Superior temporal gyrus (tissue), 1 donor: ENCODE measurements around the gene PPDPF.
"Not testable (repeated sequence)": the region's sequence is repeated elsewhere in the genome, so short reads cannot be mapped to it uniquely, and the experiment has no call there.

ENCODE experiments used
- DNase-seq: peaks from one replicate; pipeline ENCODE4 v3.0.0-alpha.2; 2016; ENCODE audit errors: extremely low spot score

The PPDPF gene

GRCh38 chr20:63500902-63501817 is 19.4 kb upstream of the PPDPF start:
- DNase-seq = no peak

GRCh38 chr20:63501818-63502670 is 18.5 kb upstream of the PPDPF start:
- DNase-seq = peak; percentile 73

DNA sequence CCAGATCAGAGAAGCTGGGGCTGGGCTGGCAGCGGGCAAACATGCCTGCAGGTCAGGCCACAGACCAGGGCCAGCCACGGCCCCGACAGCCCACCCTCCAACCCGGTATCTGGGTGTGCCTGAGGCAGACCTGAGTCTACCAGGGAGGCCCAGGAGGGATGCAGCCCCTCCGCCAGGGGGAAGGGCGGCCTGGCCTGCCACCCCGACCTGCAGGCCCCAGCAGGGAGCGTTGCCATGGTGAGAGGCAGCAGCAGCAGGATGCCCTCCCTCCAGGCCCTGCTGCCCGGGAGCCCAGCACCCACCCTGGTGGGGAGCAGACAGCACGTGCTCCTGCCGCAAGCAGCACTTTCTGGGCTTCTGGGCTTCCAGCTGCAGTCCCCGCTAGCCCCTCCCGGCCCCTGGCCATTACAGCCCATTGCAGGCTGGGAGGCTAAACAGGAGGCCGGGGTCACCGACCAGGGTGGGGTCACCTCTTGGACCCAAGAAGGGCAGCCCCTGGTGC is 17.8 kb upstream of the PPDPF start:
- DNase-seq = no peak

GRCh38 chr20:63503524-63503923 is 17.0 kb upstream of the PPDPF start:
- DNase-seq = no peak

GRCh38 chr20:63504642-63505041 is 15.9 kb upstream of the PPDPF start:
- no peak for DNase-seq

- no peak for DNase-seq
Measured at GRCh38 chr20:63505281-63505680, 15.3 kb upstream of the PPDPF start.

DNA sequence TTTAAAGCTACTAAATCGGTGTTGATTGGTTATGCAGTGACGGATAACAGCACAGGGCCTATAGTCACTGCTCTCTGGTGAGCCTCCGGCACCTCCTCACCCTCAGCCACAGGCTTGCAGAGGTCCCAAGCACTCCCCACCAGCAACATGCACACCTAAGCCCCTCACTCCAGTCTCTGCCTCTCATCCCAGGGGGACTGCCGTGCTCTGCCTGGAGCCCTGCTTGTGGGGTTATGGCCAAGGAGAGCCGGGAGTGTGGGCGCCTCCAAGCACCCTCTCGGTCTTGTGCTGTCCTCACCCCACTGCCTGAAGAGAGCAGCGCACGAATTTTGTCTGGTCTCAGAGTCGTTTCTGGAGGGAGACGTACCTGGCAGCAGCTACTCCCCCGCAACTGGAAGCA is 14.8 kb upstream of the PPDPF start:
- no peak for DNase-seq

DNA sequence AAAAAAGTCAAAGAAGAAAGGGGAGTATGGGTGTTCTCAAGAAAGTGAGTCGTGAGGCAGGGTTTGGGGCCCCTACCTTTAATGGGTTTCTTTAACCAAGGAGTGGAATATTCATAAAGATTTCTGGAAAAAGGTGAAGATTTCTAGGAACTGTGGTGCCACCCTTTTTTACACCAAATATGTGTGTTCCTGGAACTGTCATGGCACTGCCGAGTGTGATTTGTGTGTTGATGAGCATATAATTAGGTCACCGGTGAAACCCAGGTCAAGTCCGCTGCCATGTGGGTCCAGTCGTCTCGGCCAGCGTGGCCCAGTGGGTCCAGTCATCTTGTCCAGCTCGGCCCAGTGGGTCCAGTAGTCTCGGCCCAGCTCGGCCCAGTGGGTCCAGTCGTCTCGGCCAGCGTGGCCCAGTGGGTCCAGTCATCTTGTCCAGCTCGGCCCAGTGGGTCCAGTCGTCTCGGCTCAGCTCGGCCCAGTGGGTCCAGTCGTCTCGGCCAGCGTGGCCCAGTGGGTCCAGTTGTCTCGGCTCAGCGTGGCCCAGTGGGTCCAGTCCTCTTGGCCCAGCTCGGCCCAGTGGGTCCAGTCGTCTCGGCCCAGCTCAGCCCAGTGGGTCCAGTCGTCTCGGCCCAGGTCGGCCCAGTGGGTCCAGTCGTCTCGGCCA is 13.4 kb upstream of the PPDPF start:
- DNase-seq = no peak

DNA sequence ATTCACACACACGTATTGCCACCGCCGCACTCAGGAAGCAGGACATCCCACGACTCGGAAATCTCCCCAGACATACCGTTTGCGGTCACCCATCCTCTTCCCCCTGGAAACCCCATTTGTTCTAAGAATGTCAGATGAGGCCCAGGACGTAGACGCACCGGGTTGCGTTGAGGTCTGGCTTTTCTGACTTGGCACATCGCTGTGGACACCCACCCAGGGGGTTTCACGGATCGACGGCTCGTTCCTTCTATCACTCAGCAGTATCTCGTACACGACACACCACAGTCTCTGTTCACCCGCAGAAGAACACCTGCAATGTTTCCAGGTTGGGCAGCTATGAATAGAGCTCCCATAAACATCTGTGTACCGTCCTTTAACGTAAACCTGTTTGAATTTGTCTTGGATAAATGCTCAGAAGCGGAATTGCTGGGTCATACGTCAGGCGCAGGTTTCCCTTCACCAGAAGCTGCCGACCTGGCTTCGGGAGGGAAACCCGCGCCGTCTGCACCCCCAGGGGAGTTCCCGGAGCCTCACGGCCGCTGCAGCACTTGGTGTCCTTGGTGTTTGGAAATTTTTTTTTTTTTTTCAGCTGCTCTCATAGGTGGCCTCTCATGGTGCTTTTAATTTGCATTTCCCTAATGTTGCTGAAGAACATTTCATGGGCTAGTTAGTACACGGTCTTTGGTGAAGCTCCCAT is 12.3 kb upstream of the PPDPF start:
- DNase-seq = no peak

DNA sequence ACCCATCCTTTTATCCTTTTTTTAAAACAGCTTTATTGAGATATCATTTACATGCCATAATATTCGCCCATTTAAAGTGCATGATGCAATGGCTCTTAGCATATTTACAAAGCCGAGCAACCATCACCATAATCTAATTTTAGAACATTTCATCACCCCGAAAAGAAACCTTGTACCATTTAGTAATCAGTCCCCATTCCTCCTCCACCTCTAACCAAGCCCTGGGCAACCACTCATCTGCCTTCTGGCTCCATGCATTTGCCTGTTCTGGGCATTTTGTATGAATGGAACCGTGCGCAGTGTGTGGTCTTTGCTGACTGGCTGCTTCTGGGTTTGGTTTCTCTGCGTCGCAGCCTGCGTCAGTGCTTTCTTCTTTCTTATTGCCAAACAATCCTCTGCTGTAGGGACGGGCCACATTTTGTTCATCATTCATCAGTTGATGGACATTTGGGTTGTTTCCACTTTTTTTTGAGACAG is 11.4 kb upstream of the PPDPF start:
- no peak for DNase-seq

GRCh38 chr20:63513207-63513606 is 7.4 kb upstream of the PPDPF start:
- no peak for DNase-seq

DNA sequence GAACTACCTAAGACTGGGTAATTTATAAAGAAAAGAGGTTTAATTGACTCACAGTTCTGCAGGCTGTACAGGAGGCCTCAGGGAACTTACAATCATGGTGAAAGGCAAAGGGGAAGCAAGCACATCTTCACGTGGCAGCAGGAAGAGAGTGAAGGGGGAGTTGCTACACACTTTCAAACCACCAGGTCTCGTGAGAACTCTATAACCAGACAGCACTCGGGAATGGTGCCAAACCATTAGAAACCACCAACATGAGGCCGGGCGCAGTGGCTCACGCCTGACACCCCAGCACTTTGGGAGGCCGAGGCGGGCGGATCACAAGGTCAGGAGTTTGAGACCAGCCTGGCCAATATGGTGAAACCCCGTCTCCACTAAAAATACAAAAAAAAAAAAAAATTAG is 6.0 kb upstream of the PPDPF start:
- DNase-seq = not testable (repeated sequence)

DNA sequence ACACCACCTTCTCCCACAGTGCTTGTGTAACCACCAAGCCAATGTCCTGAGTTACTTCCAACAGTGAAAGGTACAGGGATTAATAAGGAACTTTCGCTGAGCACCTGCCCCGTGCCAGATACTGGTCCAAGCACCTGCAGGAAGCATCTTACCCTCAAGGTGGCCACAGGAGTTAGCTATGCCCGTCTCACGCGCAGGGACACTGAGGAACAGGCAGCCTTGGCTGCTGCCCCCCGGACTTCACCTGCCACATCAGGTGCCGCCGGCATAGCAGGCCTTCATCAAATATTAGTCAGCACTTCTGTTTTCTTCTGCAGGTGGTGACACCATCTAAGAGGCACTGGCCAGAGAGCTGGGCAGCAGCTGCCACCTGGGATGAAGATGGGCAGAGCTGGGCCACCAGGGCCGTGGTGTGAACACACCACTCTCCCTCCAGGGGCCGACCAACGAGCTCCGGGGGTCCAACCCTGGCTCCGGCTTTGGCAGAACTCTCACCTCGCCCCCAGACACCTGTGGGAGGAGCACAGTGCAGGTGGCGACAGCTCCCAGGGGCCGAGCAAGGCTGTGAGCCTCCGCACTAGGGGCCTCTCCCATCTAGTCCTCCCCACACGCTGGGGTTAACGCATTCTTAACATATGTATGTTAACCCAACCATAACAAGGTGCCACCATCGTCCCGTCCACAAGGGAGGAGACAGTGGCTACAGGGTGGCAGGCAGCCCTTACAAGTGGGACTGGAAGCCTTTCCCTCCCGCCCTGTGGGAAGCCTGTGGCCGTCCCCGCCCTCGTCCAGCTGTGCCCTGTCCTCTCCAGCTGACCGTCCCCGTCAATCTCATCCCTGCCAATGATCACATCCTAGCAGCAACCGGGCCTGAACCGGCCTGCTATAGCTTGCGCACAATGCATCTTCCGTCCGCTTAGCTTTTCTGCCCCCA is 2.9 kb upstream of the PPDPF start:
- no peak for DNase-seq

DNA sequence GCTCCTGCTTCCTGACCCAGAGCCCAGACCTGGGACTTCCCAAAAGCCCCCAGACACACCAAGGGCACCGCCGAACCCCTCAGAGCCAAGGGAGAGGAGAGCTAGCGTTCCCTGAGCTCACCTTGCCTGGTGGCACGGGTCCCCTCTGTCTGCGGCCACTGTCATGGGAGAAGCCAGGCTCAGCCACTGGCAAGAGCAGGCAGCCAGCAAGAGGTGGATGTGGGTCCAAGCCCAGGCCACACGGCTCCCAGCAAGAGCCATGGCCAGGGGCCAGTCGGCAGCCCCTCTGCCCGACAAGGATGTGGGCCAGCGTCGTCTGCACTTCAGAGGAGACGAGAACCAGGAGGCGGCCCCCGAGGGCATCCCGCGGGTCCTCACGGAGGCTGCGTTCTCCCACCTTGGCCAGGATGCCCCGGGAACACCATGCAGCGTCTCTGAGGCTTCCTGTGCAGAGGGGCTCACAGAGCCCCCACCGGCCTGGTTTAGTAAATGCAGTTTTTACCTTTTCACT is 2.2 kb upstream of the PPDPF start:
- no peak for DNase-seq

DNA sequence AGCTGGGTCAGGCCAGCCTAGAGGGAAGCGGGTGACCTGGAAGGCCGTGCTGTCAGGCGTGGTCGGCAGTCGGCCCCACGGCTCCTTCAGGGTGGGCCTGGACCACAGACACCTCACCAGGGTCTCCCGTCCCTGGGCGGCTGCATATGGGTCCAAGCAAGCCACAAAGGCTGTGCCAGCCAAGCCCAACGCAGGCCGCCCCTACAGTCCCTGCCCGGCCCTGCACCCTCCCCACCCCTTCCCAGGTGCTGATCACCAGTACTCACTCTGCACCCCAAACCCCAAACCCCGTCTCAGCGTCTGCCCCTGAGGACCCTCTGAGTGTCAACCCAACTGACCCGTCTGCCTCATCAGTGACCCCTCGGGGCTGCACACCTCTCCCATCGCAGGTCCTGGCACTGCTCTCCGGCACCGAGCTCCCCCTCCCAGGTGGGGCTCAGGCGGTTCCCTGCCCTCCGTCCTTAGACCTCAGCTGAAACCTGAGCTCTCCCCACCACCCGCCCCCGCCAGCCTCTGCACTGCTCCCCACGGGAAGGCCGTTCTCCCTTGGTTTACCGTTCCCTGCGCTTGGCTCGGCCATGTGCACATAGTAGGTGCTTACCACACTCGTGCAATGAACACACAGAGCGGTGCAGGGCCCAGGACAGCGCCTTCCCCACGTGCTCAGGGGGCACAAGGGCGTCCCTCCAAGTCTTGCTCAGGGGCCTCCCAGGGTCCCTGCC is 1.5 kb upstream of the PPDPF start:
- DNase-seq = no peak

GRCh38 chr20:63519668-63520503 is 679 bp upstream of the PPDPF start:
- DNase-seq = no peak

- peak; percentile 75 for DNase-seq
Measured at GRCh38 chr20:63520934-63521601, 503 bp downstream of the PPDPF start.

GRCh38 chr20:63521602-63522001 is 1.0 kb downstream of the PPDPF start:
- no peak for DNase-seq
